ENCODE data around the gene ASB1.

The ASB1 gene

GRCh38 chr2:238423561-238424312 is 3.0 kb upstream of the ASB1 start:
- TF ChIP-seq, protein P1, sequence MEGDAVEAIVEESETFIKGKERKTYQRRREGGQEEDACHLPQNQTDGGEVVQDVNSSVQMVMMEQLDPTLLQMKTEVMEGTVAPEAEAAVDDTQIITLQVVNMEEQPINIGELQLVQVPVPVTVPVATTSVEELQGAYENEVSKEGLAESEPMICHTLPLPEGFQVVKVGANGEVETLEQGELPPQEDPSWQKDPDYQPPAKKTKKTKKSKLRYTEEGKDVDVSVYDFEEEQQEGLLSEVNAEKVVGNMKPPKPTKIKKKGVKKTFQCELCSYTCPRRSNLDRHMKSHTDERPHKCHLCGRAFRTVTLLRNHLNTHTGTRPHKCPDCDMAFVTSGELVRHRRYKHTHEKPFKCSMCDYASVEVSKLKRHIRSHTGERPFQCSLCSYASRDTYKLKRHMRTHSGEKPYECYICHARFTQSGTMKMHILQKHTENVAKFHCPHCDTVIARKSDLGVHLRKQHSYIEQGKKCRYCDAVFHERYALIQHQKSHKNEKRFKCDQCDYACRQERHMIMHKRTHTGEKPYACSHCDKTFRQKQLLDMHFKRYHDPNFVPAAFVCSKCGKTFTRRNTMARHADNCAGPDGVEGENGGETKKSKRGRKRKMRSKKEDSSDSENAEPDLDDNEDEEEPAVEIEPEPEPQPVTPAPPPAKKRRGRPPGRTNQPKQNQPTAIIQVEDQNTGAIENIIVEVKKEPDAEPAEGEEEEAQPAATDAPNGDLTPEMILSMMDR (IDR thresholded peaks at IDR 0.05; ENCODE audit: insufficient read depth, low read depth, low read length, missing control alignments), result no peak
- no peak for DNase-seq (ENCODE audit: low read depth)

DNA sequence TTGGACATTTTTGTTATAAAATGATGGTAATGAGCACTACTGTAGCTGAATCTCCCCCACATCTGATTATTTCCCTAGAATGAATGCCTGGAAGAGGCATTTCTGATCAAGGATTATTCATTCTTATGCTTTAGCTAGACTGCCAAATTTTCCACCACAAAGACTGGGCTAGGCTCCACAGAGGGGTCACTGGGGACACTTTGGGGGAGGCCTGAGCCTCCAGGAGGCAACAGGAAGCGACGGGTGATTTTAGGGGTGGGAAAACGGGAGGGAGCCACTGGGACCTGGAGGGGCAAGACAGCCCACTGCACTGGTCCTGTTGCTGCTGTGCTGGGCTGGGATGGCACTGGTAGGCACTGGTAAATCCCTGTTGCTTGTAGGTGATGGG is 2.4 kb upstream of the ASB1 start:
- no peak for DNase-seq (ENCODE audit: low read depth)
- TF ChIP-seq, protein P1 (IDR thresholded peaks at IDR 0.05; ENCODE audit: insufficient read depth, low read depth, low read length, missing control alignments), result no peak
- H3K4me3 ChIP-seq (ENCODE audit: low read depth, low read length), result no peak overlapping the region

More at GRCh38 chr2:238423561-238424312, 3.0 kb upstream of the ASB1 start:
- no peak overlapping the region for H3K4me3 ChIP-seq (ENCODE audit: low read depth, low read length)

GRCh38 chr2:238425505-238425978 is 1.2 kb upstream of the ASB1 start:
- peak overlapping the region; percentile 95 for H3K4me3 ChIP-seq (ENCODE audit: low read depth, low read length)
- DNase-seq (ENCODE audit: low read depth), result no peak
- TF ChIP-seq, protein P1 (IDR thresholded peaks at IDR 0.05; ENCODE audit: insufficient read depth, low read depth, low read length, missing control alignments), result no peak

DNA sequence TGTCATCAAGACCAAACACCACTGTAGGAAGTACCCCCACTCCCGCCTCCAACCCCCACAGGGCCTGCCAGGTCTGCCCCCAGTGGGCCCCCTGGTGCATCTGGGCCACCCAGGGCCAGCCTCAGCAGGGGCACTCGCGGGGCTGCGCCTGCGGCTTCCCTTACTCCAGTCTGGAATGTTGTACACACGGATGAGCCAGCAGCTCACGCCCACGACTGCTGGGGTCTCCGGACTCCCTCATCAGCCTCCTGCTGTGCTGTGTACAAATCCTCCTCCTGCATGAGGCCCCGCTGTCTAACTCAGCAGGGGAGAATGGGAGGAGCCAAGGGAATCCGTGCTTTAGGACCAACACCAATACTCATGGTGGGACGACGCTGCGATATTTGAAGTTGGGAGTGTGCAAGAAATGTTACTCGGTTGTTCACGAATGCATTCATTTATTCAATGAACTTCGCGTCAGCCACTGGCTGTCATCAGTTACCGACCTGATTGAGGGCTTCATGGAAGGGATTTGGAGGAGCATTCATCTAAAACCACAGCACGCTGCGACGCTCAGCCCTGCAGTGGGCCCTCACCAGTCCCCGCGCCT is 654 bp upstream of the ASB1 start:
- TF ChIP-seq, protein P1 (IDR thresholded peaks at IDR 0.05; ENCODE audit: insufficient read depth, low read depth, low read length, missing control alignments), result no peak
- DNase-seq (ENCODE audit: low read depth), result no peak
- H3K4me3 ChIP-seq (ENCODE audit: low read depth, low read length), result peak overlapping the region; percentile 95

GRCh38 chr2:238427435-238428162 is 872 bp downstream of the ASB1 start:
- TF ChIP-seq, protein P1 (IDR thresholded peaks at IDR 0.05; ENCODE audit: insufficient read depth, low read depth, low read length, missing control alignments), result no peak
- H3K4me3 ChIP-seq (ENCODE audit: low read depth, low read length), result peak overlapping the region; percentile 95
- peak; percentile 13 for DNase-seq (ENCODE audit: low read depth)

GRCh38 chr2:238428866-238429265 is 2.1 kb downstream of the ASB1 start:
- TF ChIP-seq, protein P1 (IDR thresholded peaks at IDR 0.05; ENCODE audit: insufficient read depth, low read depth, low read length, missing control alignments), result no peak
- no peak overlapping the region for H3K4me3 ChIP-seq (ENCODE audit: low read depth, low read length)
- no peak for DNase-seq (ENCODE audit: low read depth)
